Loucy (cell line): ENCODE data around the gene GPX7.

Experiments used
- EZH2phosphoT487 ChIP-seq: fragments of 200-600 bp; IDR thresholded peaks from 2 replicates; pipeline ENCODE4 v1.6.1; 2018; ENCODE audit warnings: antibody characterized with exemption, mild to moderate bottlenecking, moderate library complexity, borderline replicate concordance
- TF ChIP-seq, protein P1 (sequence below): fragments of 200-600 bp; sonication (generic); conservative IDR thresholded peaks from 2 replicates; pipeline ENCODE4 v1.5.1; 2014; ENCODE audit warnings: mild to moderate bottlenecking, antibody characterized with exemption, low read length

- TF ChIP-seq, protein P1, sequence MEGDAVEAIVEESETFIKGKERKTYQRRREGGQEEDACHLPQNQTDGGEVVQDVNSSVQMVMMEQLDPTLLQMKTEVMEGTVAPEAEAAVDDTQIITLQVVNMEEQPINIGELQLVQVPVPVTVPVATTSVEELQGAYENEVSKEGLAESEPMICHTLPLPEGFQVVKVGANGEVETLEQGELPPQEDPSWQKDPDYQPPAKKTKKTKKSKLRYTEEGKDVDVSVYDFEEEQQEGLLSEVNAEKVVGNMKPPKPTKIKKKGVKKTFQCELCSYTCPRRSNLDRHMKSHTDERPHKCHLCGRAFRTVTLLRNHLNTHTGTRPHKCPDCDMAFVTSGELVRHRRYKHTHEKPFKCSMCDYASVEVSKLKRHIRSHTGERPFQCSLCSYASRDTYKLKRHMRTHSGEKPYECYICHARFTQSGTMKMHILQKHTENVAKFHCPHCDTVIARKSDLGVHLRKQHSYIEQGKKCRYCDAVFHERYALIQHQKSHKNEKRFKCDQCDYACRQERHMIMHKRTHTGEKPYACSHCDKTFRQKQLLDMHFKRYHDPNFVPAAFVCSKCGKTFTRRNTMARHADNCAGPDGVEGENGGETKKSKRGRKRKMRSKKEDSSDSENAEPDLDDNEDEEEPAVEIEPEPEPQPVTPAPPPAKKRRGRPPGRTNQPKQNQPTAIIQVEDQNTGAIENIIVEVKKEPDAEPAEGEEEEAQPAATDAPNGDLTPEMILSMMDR: no peak
- TF ChIP-seq EZH2phosphoT487: no peak
These were observed 19.8 kb downstream of the GPX7 start for GRCh38 chr1:52621950-52622349.
